ENCODE data around the gene GNAZ.

DNA sequence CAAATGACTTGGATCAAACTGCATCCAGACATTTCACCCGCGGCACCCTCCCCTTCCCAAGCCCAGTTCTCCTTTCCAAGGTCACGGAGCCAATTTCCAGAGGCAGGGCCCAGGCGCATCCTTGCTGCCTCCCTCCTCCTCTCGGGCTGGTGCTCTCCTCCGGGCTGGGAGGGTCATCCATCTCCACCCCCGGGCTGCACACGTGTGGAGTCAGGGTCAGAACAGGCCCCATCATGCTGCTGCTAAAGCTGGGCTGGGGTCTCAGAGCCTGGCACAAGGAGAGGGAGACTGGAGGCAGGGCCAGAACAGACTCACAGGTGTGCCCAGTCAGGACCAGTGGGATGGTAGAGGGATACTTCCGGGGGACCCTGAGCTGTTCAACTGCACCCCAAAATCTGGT lies 57.5 kb downstream of the GNAZ start:
- TF ChIP-seq POLR2A (IDR thresholded peaks at IDR 0.05; ENCODE audit: control extremely low read depth in 1 of 2, low read depth in 2 of 2, low read length in 2 of 2) (no peak), JUND (IDR thresholded peaks at IDR 0.05; ENCODE audit: low read length) (no peak), NRF1 (IDR thresholded peaks at IDR 0.05; ENCODE audit: low read depth, low read length) (no peak), RXRA (IDR thresholded peaks at IDR 0.05; ENCODE audit: insufficient read depth, low read depth, low read length) (no peak), SIN3A (conservative IDR thresholded peaks at IDR 0.05 in 1 of 2, IDR thresholded peaks at IDR 0.05 in 1 of 2; ENCODE audit: low read depth in 1 of 2, low read length in 2 of 2) (no peak), MAFK (IDR thresholded peaks at IDR 0.05; ENCODE audit: low read depth, low read length) (no peak), CREB1 (IDR thresholded peaks at IDR 0.05) (no peak), CHD2 (IDR thresholded peaks at IDR 0.05; ENCODE audit: low read length) (no peak), GABPA (IDR thresholded peaks at IDR 0.05; ENCODE audit: borderline replicate concordance, insufficient read depth, low read length) (no peak), JUN (IDR thresholded peaks at IDR 0.05; ENCODE audit: low read depth, low read length) (no peak), CEBPB (IDR thresholded peaks at IDR 0.05; ENCODE audit: low read depth, low read length) (no peak), EZH2 (IDR thresholded peaks at IDR 0.05; ENCODE audit: low read depth, low read length, severe bottlenecking) (no peak)
- TF ChIP-seq, protein P1, sequence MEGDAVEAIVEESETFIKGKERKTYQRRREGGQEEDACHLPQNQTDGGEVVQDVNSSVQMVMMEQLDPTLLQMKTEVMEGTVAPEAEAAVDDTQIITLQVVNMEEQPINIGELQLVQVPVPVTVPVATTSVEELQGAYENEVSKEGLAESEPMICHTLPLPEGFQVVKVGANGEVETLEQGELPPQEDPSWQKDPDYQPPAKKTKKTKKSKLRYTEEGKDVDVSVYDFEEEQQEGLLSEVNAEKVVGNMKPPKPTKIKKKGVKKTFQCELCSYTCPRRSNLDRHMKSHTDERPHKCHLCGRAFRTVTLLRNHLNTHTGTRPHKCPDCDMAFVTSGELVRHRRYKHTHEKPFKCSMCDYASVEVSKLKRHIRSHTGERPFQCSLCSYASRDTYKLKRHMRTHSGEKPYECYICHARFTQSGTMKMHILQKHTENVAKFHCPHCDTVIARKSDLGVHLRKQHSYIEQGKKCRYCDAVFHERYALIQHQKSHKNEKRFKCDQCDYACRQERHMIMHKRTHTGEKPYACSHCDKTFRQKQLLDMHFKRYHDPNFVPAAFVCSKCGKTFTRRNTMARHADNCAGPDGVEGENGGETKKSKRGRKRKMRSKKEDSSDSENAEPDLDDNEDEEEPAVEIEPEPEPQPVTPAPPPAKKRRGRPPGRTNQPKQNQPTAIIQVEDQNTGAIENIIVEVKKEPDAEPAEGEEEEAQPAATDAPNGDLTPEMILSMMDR (IDR thresholded peaks at IDR 0.05; ENCODE audit: control extremely low read depth in 1 of 3, insufficient read depth in 1 of 3, low read depth in 1 of 3, low read length in 3 of 3): no peak
- TF ChIP-seq, protein P2, sequence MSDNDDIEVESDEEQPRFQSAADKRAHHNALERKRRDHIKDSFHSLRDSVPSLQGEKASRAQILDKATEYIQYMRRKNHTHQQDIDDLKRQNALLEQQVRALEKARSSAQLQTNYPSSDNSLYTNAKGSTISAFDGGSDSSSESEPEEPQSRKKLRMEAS (IDR thresholded peaks at IDR 0.05): no peak
